GM12872 (cell line): ENCODE results near the gene IL6.

Experiments used
- CTCF ChIP-seq: IDR thresholded peaks from 3 replicates; pipeline ENCODE4 v1.5.1; 2011; ENCODE audit warnings: low read depth, mild to moderate bottlenecking, low read length, moderate library complexity; ENCODE audit not compliant: insufficient read depth

IL6 gene

GRCh38 chr7:22700559-22701002 lies 26.4 kb upstream of the IL6 start:
- no peak for TF ChIP-seq CTCF

- TF ChIP-seq CTCF: no peak
These were observed 24.5 kb upstream of the IL6 start for GRCh38 chr7:22702516-22702915.

GRCh38 chr7:22709857-22710256 lies 17.1 kb upstream of the IL6 start:
- TF ChIP-seq CTCF: no peak

GRCh38 chr7:22712999-22713398 lies 14.0 kb upstream of the IL6 start:
- TF ChIP-seq CTCF: no peak

GRCh38 chr7:22713463-22713862 lies 13.5 kb upstream of the IL6 start:
- TF ChIP-seq CTCF: no peak

GRCh38 chr7:22715969-22716368 lies 11.0 kb upstream of the IL6 start:
- TF ChIP-seq CTCF: no peak

GRCh38 chr7:22717760-22718159 lies 9.2 kb upstream of the IL6 start:
- TF ChIP-seq CTCF: no peak
